Suppressor macrophage treated with lipopolysaccharide for 1 hour (primary cell): Measurements from ENCODE around the gene TSEN34.
A peak's percentile ranks its signal among the peaks of the same experiment; 100 is the strongest.
"Not testable (repeated sequence)": the region's sequence is repeated elsewhere in the genome, so short reads cannot be mapped to it uniquely, and the experiment has no call there.

Experiments
- DNase-seq, 3 donors: peaks; one replicate each; pipeline ENCODE4 v3.0.0-alpha.2; 2020 to 2022

The TSEN34 gene

DNA sequence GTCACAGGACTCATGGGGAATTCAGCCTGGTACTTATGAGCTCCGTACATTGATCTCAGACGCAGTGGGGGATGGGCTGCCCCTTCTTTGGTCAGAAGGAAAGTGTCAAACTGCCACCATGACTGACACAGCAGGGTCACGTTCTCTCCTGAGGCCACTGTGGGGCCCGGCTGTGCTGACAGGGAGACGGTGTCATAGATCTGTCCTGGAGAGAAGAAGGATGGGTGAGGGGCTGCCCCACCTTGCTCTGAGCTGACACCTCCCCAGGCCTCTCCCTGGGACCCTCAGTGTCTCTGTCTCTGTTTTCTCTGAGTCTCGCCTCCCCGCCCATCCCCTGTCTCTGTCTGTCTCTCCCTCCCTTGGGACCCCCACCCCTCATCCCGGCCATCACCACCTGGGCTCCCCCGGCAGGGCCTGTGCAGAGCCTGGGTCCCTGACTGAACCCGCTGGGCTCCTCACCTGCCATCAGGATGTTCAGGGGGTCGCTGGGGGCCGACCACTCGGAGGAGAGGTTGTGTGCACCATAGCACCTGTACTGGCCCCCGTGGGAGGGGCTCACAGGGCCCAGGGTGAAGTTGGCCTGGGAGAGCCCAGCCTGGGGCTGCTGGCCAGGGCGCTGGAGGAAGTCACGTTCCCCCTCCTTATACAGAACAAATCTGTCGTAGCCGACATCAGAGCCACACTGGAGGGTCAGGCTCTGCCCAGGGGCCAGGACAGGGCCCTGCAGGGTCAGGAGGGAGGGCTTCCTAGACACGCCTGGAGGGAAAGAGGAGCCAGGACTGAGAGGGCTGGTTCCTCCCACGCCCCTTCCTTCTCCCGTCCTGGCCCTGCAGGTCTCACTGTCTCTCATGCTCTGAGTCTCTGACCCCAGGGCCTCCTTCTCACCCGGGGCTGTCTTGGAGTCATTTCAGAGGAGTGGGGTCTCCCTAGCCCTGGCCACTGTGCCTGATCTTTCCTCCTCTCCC, 49.5 kb downstream of the TSEN34 start:
- DNase-seq: not testable (repeated sequence)

DNA sequence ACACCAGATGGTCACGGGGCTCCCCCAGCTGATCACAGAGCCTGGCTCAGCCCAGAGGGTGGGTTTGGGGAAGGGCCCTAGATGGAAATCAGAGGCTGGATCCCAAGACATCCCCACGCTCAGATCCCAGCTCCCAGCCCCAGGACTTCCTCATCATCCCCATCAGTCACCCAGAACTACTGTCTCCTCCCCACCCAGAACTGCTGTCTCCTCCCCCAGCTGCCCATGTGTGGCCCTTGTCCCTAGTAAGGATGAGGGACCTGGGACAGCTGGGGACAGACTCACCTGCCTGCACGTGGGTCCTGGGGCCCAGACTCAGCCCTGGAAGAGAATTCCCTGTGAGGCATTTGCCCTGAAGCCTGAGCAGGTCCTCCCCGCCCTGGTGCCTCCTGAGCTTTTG, 51.1 kb downstream of the TSEN34 start:
- peak in 2 of 3 donors; percentile 40 to 43 for DNase-seq

DNA sequence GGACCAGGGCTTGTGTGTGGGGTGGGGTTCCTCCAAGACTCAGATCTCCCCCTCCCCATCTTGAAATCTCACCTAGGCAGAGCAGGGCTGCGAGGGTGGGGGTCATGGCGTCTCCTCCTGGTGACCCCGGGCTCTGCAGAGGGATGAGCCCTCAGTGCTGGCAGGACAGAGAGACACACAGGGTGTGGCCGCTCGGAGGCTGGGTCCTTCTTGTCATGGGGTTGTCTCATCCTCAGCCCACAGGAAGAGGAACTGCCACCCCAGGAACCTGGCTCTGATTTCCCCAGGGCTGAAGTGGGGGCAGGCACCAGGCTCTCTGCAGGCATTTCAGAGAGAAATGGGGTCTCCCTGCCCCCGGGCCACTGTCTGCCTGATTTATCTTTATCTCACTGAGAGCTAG, 51.5 kb downstream of the TSEN34 start, which contains the start of gene LILRA6:
TSS of gene LILRA6 (minus strand) at position 145 of the 400 bp plus-strand sequence.
- peak in 2 of 3 donors; percentile 52 to 64 for DNase-seq

DNA sequence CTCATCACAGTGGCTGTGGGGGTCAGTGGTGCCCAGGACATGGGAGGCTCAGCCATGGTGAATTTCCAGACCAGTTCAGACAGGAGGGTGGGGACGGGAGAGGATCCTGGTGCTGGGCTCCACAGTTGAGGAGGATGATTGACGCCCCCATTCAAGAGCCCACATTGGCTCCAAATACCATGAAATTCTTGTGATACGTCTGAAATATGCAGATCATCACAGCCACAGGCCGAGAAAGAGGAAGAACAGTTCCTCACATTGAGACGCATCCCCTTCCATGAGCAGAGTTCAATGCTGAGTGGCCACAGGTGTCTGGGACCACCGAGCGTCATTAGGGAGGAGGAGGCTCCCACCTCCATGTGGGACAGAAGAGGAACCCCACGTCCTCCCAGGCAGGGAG, 52.7 kb downstream of the TSEN34 start:
- DNase-seq: peak in 1 of 3 donors; percentile 50
